Activated CD8-positive, alpha-beta T cell treated with anti-CD3 and anti-CD28 coated beads for 36 hours (primary cell): Measurements from ENCODE around the gene SDCBP2. TPM values are rescaled to one million over a fixed set of nuclear protein-coding genes. Genes with fewer than 3 reads are reported as not detected.
A peak's percentile ranks its signal among the peaks of the same experiment; 100 is the strongest.
"Not testable (repeated sequence)": the region's sequence is repeated elsewhere in the genome, so short reads cannot be mapped to it uniquely, and the experiment has no call there.

Experiments used
- ATAC-seq: fragments of 200-7000 bp; cut with Tn5 transposase; one replicate; pipeline ENCODE4 v1.10.0; 2021; ENCODE audit warnings: mild to moderate bottlenecking, moderate library complexity
- CTCF ChIA-PET: fragments of 350-600 bp; sonication (Branson Sonifier 250); formaldehyde crosslinking; loops from one replicate; lab custom pipeline; 2021; ENCODE audit warnings: antibody characterized with exemption; lab: Charles Lee
- POLR2A ChIA-PET: fragments of 350-600 bp; sonication (Branson Sonifier 250); formaldehyde crosslinking; loops from one replicate; lab custom pipeline; 2021; ENCODE audit warnings: antibody characterized with exemption; lab: Charles Lee
- DNase-seq: peaks from one replicate; pipeline ENCODE4 v3.0.0-alpha.2; 2020
- H3K27ac Mint-ChIP-seq: one replicate; pipeline ENCODE4 v1.8.0; 2021; ENCODE audit warnings: mild to moderate bottlenecking, mixed read lengths
- H3K27me3 Mint-ChIP-seq: one replicate; pipeline ENCODE4 v1.8.0; 2021; ENCODE audit warnings: mixed read lengths
- H3K36me3 Mint-ChIP-seq: one replicate; pipeline ENCODE4 v1.8.0; 2021; ENCODE audit warnings: low read depth, mixed read lengths
- H3K4me1 Mint-ChIP-seq: one replicate; pipeline ENCODE4 v1.8.0; 2021; ENCODE audit warnings: low read depth, mixed read lengths
- H3K4me3 Mint-ChIP-seq: one replicate; pipeline ENCODE4 v1.8.0; 2021; ENCODE audit warnings: mild to moderate bottlenecking, moderate library complexity, mixed read lengths
- H3K9me3 Mint-ChIP-seq: one replicate; pipeline ENCODE4 v1.8.0; 2021; ENCODE audit warnings: mixed read lengths
- intact Hi-C: fragments of 100-400 bp; cut with micrococcal nuclease; formaldehyde crosslinking; loops from one replicate; pipeline ENCODE4 v1.10.0; 2022
- total RNA-seq, 2 experiments: library from RNA; stranded (reverse); gene quantifications; one replicate each; pipeline ENCODE4 v1.2.3, GENCODE V29; 2021
- TF ChIP-seq, protein P1 (sequence below): fragments of 200-600 bp; IDR thresholded peaks from one replicate; pipeline ENCODE4 v1.8.0; 2022; ENCODE audit warnings: antibody characterized with exemption, mild to moderate bottlenecking

The SDCBP2 gene
- total RNA-seq, 2 experiments from 2014 or later, result 3.0 to 3.7 TPM

DNA sequence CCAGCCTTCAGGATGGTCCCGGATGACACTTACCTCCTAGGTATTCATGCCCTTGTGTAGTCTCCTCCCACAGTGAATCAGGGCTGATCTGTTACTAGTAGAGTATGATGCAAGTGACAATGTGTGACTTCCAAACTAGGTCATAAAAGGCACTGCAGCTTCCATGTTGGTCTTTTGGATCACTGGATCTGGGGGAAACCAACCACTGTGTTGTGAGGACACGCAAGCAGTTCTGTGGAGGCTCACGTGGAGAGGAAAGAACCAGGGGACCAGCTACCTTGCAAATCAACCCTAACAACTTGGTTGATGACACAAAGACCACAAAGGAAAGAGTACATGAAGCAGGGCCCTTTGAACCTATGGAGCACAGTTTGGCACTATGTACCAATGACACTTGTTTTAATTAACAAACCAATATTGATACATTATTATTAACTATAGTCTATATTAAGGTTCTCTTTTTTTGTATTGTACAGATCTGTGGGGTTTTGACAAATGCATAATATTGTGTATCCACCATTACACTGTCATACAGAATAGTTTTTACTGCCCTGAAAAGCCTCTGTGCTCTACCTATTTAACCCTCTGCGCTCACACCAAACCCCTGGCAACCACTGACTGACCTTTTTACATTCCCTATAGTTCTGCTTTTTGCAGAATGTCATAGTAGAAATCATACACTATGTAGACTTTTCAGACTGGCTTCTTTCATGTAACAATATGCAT is 16.3 kb upstream of the SDCBP2 start:
- intact Hi-C loops, result no loop called here
- Mint-ChIP-seq H3K27ac (peak overlapping the region; percentile 67), H3K4me3 (no peak overlapping the region), H3K4me1 (peaks cover 30% of the 10 kb centered on the region), H3K27me3 (no peaks in the 10 kb centered on the region), H3K36me3 (peaks cover 15% of the 10 kb centered on the region), H3K9me3 (peaks cover 8% of the 10 kb centered on the region)
- TF ChIP-seq, protein P1, sequence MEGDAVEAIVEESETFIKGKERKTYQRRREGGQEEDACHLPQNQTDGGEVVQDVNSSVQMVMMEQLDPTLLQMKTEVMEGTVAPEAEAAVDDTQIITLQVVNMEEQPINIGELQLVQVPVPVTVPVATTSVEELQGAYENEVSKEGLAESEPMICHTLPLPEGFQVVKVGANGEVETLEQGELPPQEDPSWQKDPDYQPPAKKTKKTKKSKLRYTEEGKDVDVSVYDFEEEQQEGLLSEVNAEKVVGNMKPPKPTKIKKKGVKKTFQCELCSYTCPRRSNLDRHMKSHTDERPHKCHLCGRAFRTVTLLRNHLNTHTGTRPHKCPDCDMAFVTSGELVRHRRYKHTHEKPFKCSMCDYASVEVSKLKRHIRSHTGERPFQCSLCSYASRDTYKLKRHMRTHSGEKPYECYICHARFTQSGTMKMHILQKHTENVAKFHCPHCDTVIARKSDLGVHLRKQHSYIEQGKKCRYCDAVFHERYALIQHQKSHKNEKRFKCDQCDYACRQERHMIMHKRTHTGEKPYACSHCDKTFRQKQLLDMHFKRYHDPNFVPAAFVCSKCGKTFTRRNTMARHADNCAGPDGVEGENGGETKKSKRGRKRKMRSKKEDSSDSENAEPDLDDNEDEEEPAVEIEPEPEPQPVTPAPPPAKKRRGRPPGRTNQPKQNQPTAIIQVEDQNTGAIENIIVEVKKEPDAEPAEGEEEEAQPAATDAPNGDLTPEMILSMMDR, result no peak
- DNase-seq (peak; percentile 26), ATAC-seq (peak; percentile 71)
- ChIA-PET POLR2A (interaction anchor here (1.1 to 1.8 kb wide), 3 partner anchors 12 to 20 kb away, joined by 4 to 5 read pairs (median 4); no protein-coding TSS in a partner anchor), CTCF (interaction anchor here (0.8 to 1.5 kb wide), 4 partner anchors 16 to 94 kb away, joined by 3 read pairs; partner anchors contain the start of gene SDCBP2)

DNA sequence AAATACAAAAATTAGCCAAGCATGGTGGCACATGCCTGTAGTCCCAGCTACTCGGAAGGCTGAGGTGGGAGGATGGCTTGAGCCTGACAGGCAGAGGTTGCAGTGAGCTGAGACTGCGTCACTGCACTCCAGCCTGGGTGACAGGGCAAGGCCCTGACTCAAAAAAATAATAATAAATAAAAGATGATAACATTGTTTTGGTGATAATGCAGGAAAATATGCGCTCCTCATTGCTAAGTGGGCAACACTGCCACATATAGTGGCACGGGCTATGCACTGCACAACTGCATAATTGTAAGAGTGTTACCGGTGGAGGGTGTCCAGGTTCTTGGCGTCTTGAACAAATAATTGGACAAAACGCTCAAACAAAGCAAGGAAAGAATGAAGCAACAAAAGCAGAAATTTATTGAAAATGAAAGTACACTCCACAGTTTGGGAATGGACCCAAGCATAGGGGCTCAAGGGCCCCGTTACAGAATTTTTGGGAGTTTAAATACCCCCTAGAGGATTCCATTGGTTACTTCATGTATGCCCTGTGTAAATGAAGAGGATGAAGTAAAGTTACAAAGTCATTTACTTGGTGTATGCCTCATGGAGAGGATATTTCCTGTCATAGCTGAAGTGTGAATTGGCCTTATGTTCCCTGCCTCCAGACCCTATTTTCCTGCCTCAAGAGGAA is 14.6 kb upstream of the SDCBP2 start:
- not testable (repeated sequence) for H3K27ac Mint-ChIP-seq
- H3K36me3 Mint-ChIP-seq, result peaks cover 12% of the 10 kb centered on the region
- CTCF ChIA-PET, result interaction anchor here (1.4 to 1.5 kb wide), 2 partner anchors 22 to 94 kb away, joined by 3 read pairs; no protein-coding TSS in a partner anchor

DNA sequence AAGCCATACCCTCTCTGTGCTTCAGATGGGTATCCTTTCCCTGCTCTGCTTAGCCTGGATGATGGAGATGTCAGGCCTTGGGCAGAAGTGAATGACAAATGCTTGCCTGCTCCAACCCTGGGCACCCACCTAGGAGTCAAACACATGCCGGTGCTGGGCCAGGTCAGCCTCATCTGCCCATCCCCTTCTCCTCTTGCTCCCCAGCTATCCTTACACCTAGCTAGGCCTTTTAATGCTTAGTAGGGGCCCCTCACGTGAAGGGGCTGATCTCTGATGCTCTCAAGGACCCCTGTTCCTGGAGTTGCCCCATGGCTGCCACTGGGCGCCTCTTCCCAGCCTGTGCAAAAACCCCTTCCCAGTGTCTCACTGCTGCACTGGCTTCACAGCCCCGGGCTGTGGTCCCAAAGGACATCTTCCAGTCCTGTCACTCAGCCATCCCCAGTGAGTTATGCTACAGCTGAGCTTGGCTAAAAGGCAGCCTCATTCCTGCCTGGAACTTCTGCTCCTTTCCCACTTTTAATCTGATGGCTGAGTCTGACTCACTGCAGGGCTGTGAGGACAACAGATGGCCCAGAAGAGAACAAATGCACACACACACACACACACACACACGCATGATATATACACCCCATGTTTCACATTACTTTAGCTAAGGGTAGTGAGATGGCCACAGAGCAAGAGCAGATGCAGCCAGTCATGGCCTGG is 12.8 kb upstream of the SDCBP2 start:
- ATAC-seq (no peak), DNase-seq (no peak)
- peak overlapping the region; percentile 30 for H3K27ac Mint-ChIP-seq
- POLR2A ChIA-PET, result no interaction called here
- no peaks in the 10 kb centered on the region for H3K27me3 Mint-ChIP-seq
- CTCF ChIA-PET, result no interaction called here
- H3K9me3 Mint-ChIP-seq, result no peaks in the 10 kb centered on the region
- intact Hi-C loops, result no loop called here
- no peak overlapping the region for H3K4me3 Mint-ChIP-seq
- peaks cover 27% of the 10 kb centered on the region for H3K4me1 Mint-ChIP-seq
- H3K36me3 Mint-ChIP-seq, result peaks cover 4% of the 10 kb centered on the region
- TF ChIP-seq, protein P1, result no peak

More for the DNA sequence above, 14.6 kb upstream of the SDCBP2 start:
- H3K4me1 Mint-ChIP-seq, result peaks cover 30% of the 10 kb centered on the region
- intact Hi-C loops, H3K4me3 Mint-ChIP-seq, DNase-seq, H3K27me3 Mint-ChIP-seq, ATAC-seq, H3K9me3 Mint-ChIP-seq: not testable (repeated sequence)
- POLR2A ChIA-PET, result interaction anchor here (0.8 kb wide), 1 partner anchor 14 kb away, joined by 3 read pairs; no protein-coding TSS in a partner anchor

DNA sequence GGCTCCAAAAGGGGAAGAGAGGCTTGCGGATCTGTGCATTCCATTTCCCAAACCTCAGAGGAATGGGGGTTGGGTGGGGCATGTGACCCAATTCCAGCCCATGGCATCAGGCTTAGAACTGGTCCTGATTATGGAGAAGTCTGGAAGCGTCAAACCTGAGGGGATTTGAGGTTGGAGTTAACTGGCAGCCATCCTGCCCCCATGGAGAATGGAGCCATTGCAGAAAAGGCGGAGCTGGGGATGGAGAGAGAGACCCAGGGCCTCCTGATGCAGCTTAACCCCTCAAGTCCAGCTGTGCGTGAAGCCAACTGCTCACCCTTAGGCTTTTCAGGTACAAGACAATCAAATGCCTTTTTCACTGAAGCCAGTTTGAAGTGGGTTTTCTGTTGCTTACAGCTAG is 9.9 kb upstream of the SDCBP2 start:
- Mint-ChIP-seq H3K36me3 (peaks cover 13% of the 10 kb centered on the region), H3K27ac (no peak overlapping the region), H3K4me3 (no peak overlapping the region), H3K27me3 (no peaks in the 10 kb centered on the region), H3K4me1 (peaks cover 27% of the 10 kb centered on the region), H3K9me3 (no peaks in the 10 kb centered on the region)
- intact Hi-C loops, result no loop called here
- no peak for DNase-seq
- TF ChIP-seq, protein P1, result no peak
- ChIA-PET POLR2A (no interaction called here), CTCF (interaction anchor here (1.1 kb wide), 1 partner anchor 26 kb away, joined by 3 read pairs; no protein-coding TSS in a partner anchor)
- ATAC-seq, result no peak

DNA sequence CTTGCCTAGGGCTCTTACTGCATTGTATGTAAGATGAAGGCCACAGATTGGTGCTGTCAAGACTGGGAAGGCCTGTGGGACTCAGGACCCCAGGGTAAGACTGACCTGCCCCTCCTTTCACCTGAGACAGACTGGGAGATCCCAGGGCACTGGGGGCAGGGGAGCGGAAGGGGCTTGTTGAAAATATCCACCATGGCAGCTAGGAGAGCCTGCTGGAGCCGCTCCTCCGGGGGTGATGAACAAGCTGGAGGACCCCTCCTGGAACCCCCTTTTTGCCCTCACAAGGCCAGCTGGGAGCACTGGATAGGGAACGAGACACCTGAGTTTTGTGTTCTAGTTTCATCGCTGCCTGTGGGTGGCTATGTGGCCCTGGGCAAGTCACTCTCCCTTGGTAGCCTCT is 9.2 kb upstream of the SDCBP2 start:
- H3K27ac Mint-ChIP-seq, result no peak overlapping the region
- TF ChIP-seq, protein P1, result no peak
- no peak for DNase-seq
- peaks cover 27% of the 10 kb centered on the region for H3K4me1 Mint-ChIP-seq
- intact Hi-C loops, result no loop called here
- no peak for ATAC-seq
- ChIA-PET POLR2A (interaction anchor here (0.7 kb wide), 1 partner anchor 9 kb away, joined by 3 read pairs; no protein-coding TSS in a partner anchor), CTCF (no interaction called here)
- no peaks in the 10 kb centered on the region for H3K27me3 Mint-ChIP-seq
- no peak overlapping the region for H3K4me3 Mint-ChIP-seq
- H3K9me3 Mint-ChIP-seq, result no peaks in the 10 kb centered on the region
- peaks cover 16% of the 10 kb centered on the region for H3K36me3 Mint-ChIP-seq
